Esophagus (tissue), 2 donors: ENCODE data around the gene OXA1L. TPM values are rescaled to one million over a fixed set of nuclear protein-coding genes. Genes with fewer than 3 reads are reported as not detected.

Experiments used
- H3K27ac ChIP-seq, 2 donors: one replicate each; pipeline ENCODE4 v1.5.1; 2013; ENCODE audit warnings: low read depth in 2 of 2, mild to moderate bottlenecking in 2 of 2, inconsistent platforms in 1 of 2, low read length in 1 of 2, moderate library complexity in 1 of 2
- H3K27me3 ChIP-seq, 2 donors: one replicate each; pipeline ENCODE4 v1.6.1; 2013; ENCODE audit warnings: low read length in 2 of 2, control low read depth in 1 of 2, mild to moderate bottlenecking in 1 of 2; ENCODE audit not compliant: insufficient read depth in 2 of 2, control insufficient read depth in 1 of 2
- H3K36me3 ChIP-seq, 2 donors: one replicate each; pipeline ENCODE4 v1.6.1; 2013; ENCODE audit warnings: low read length in 1 of 2; ENCODE audit not compliant: control insufficient read depth in 2 of 2, insufficient read depth in 2 of 2
- H3K4me1 ChIP-seq, 2 donors: one replicate each; pipeline ENCODE4 v1.6.1; 2013; ENCODE audit warnings: low read length in 1 of 2; ENCODE audit not compliant: control insufficient read depth in 2 of 2, insufficient read depth in 2 of 2
- H3K4me3 ChIP-seq, 2 donors: one replicate each; pipeline ENCODE4 v1.5.1; 2013; ENCODE audit warnings: low read length in 2 of 2, mild to moderate bottlenecking in 2 of 2, low read depth in 1 of 2, moderate library complexity in 1 of 2
- H3K9me3 ChIP-seq, 2 donors: one replicate each; pipeline ENCODE4 v1.6.1; 2013; ENCODE audit warnings: mild to moderate bottlenecking in 2 of 2, low read depth in 1 of 2, low read length in 1 of 2, moderate library complexity in 1 of 2; ENCODE audit not compliant: control insufficient read depth in 2 of 2, insufficient read depth in 1 of 2
- WGBS, 2 donors: extraction: QIAGEN DNeasy Blood & Tissue Kit; methylation state at CpG; one replicate each; pipeline ENCODE4 v1.1.7; 2013; 5-methylcytosine and 5-hydroxymethylcytosine counted together
- polyA plus RNA-seq, 2 donors: library from polyadenylated mRNA; stranded (reverse); fragments of 200-250 nt; gene quantifications; one replicate each; pipeline ENCODE4 v1.2.3, GENCODE V29; 2013
- donor health status: healthy with polysubstance abuse.
- donor health status: Bipolar disorder and iron deficiency.

OXA1L gene
- polyA plus RNA-seq, 2 donors, result 51.6 to 88.9 TPM

DNA sequence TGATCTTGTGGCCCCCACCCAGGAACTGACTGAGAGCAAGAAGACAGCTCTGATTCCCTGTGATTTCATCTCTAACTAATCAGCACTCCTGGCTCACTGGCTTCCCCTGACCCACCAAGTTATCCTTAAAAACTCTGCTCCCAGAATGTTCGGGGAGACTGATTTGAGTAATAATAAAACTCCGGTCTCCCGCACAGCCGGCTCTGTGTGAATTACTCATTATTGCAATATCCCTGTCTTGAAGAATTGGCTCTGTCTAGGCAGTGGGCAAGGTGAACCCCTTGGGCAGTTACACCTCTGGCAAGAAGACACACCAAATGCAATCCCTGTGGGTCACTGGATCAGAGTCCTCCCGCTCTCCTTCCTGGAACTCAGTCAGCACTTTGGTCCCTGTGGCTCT is 27.5 kb downstream of the OXA1L start:
- H3K4me1 ChIP-seq, result no peaks in the 10 kb centered on the region
- no peaks in the 10 kb centered on the region for H3K9me3 ChIP-seq
- H3K27me3 ChIP-seq, result no peaks in the 10 kb centered on the region
- no peak overlapping the region for H3K4me3 ChIP-seq
- H3K27ac ChIP-seq, result no peak overlapping the region
- H3K36me3 ChIP-seq, result no peaks in the 10 kb centered on the region
- 76 to 90% methylated on average over 5 of the region's 5 CpGs for WGBS, 2 donors

- Histone ChIP-seq H3K27me3 (no peaks in the 10 kb centered on the region), H3K9me3 (no peaks in the 10 kb centered on the region), H3K4me1 (no peaks in the 10 kb centered on the region), H3K4me3 (no peak overlapping the region), H3K27ac (no peak overlapping the region), H3K36me3 (no peaks in the 10 kb centered on the region)
- 80 to 85% methylated on average over 7 of the region's 7 CpGs for WGBS, 2 donors
Observed at GRCh38 chr14:22794551-22794951, 28.1 kb downstream of the OXA1L start.

- WGBS, 2 donors, result 53 to 66% methylated on average over 5 of the region's 5 CpGs
Observed at GRCh38 chr14:22796087-22796707, 29.7 kb downstream of the OXA1L start.

GRCh38 chr14:22797017-22797917 is 30.8 kb downstream of the OXA1L start:
- H3K36me3 ChIP-seq, result no peaks in the 10 kb centered on the region
- no peaks in the 10 kb centered on the region for H3K4me1 ChIP-seq
- H3K27ac ChIP-seq, result no peak overlapping the region
- WGBS, 2 donors, result 44 to 46% methylated on average over 5 of the region's 5 CpGs
- no peak overlapping the region for H3K4me3 ChIP-seq
- H3K27me3 ChIP-seq, result no peaks in the 10 kb centered on the region
- no peaks in the 10 kb centered on the region for H3K9me3 ChIP-seq

More at GRCh38 chr14:22796087-22796707, 29.7 kb downstream of the OXA1L start:
- Histone ChIP-seq H3K9me3 (no peaks in the 10 kb centered on the region), H3K4me1 (no peaks in the 10 kb centered on the region), H3K27ac (no peak overlapping the region), H3K4me3 (no peak overlapping the region), H3K36me3 (no peaks in the 10 kb centered on the region), H3K27me3 (no peaks in the 10 kb centered on the region)

GRCh38 chr14:22798528-22798927 is 32.0 kb downstream of the OXA1L start:
- Histone ChIP-seq H3K27me3 (no peaks in the 10 kb centered on the region), H3K4me1 (no peaks in the 10 kb centered on the region), H3K27ac (no peak overlapping the region), H3K9me3 (no peaks in the 10 kb centered on the region), H3K4me3 (no peak overlapping the region), H3K36me3 (no peaks in the 10 kb centered on the region)
- 47% methylated on average over 2 of the region's 2 CpGs for WGBS, 2 donors

DNA sequence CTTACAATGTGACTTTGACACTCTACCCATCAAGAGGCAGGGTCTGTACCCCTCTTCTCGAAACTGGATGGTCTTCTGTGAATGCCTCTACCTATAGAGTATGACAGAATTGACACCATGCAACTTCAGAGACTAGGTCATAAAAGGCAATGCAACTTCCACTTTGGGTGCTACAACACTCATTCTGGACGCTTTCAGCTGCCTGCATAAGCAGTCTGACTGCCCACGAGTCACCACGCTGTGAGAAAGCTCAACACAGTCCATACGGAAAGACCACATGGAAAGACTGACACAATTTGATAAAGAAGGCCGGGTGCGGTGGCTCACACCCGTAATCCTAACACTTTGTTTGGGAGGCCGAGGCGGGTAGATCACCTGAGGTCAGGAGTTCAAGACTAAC is 33.9 kb downstream of the OXA1L start:
- Histone ChIP-seq H3K27me3 (no peaks in the 10 kb centered on the region), H3K4me3 (no peak overlapping the region), H3K4me1 (no peaks in the 10 kb centered on the region), H3K9me3 (no peaks in the 10 kb centered on the region), H3K36me3 (no peaks in the 10 kb centered on the region), H3K27ac (no peak overlapping the region)
- WGBS, 2 donors, result 79 to 91% methylated on average over 10 of the region's 10 CpGs

DNA sequence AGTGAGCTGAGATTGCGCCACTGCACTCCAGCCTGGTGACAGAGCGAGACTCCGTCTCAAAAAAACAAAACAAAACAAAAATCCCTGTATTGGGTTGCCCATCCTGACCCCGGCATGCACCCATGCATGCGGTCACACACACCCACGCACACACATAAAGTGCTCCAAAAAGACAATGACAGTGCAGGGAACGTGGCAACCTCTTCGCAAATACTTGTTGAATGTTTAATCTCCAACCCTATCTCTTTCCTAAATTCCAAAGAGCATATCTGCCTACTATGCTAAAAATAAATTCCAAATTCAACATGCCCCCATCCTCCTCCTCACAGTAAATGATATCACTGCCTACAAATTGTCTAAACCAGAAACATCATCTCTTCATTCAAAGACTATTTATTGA is 35.2 kb downstream of the OXA1L start:
- Histone ChIP-seq H3K27me3 (no peaks in the 10 kb centered on the region), H3K4me1 (no peaks in the 10 kb centered on the region), H3K9me3 (no peaks in the 10 kb centered on the region), H3K36me3 (no peaks in the 10 kb centered on the region), H3K27ac (no peak overlapping the region), H3K4me3 (no peak overlapping the region)
- 82 to 86% methylated on average over 8 of the region's 8 CpGs for WGBS, 2 donors

DNA sequence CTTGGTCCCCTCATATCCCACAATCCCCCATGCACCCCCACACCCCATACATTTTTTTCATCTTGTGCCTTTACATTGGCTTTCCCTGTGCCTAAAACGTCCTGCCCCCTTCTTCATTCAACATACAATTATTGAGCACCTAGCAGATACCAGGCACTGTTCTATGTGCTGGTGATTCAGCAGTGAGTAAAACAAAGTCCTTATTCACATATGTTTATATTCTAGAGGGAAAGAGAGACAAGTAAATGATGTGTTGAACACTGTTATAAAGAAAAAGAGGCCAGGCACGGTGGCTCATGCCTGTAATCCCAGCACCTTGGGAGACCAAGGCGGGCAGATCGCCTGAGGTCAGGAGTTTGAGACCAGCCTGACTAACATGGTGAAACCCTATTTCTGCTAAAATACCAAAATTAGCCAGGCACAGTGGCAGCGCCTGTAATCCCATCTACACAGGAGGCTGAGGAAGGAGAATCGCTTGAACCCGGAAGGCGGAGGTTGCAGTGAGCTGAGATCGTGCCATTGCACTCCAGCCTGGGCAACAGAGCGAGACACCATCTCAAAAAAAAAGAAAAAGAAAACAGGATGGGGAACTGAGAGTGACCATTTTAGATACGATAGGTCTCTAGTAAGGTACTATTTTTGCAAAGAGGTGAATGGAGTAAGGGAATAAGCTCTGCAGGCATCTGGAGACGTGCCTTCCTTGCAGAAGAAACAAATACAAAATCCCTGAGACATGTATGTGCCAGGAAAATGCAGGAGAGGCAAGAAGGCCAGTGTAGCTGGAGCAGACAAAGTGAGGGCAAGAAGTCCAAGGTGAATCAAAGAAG is 36.6 kb downstream of the OXA1L start:
- 81 to 82% methylated on average over 12 of the region's 12 CpGs for WGBS, 2 donors

DNA sequence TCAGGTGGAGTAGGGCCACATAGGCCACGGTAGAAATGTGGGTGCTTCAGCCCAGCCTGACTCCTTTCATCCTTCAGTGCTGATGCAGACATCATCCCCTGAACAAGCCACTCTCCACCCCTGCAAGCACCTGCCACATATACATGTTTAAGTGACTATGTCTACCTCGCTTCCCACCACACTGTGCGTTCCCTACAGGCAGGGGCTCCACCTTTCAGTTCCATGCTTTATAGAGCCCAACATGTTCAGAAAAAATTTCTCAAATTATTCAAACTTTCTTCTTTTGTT is 37.1 kb downstream of the OXA1L start:
- H3K27ac ChIP-seq, result no peak overlapping the region
- H3K9me3 ChIP-seq, result no peaks in the 10 kb centered on the region
- H3K27me3 ChIP-seq, result no peaks in the 10 kb centered on the region
- no peaks in the 10 kb centered on the region for H3K36me3 ChIP-seq
- no peak overlapping the region for H3K4me3 ChIP-seq
- no peaks in the 10 kb centered on the region for H3K4me1 ChIP-seq
- 80 to 84% methylated on average over 3 of the region's 3 CpGs for WGBS, 2 donors

More for the DNA sequence above, 36.6 kb downstream of the OXA1L start:
- Histone ChIP-seq H3K9me3 (no peaks in the 10 kb centered on the region), H3K36me3 (no peaks in the 10 kb centered on the region), H3K27me3 (no peaks in the 10 kb centered on the region), H3K27ac (no peak overlapping the region), H3K4me1 (no peaks in the 10 kb centered on the region), H3K4me3 (no peak overlapping the region)
